ENCODE data around the gene MFSD2A.
"Not testable (repeated sequence)": the region's sequence is repeated elsewhere in the genome, so short reads cannot be mapped to it uniquely, and the experiment has no call there.

MFSD2A gene

DNA sequence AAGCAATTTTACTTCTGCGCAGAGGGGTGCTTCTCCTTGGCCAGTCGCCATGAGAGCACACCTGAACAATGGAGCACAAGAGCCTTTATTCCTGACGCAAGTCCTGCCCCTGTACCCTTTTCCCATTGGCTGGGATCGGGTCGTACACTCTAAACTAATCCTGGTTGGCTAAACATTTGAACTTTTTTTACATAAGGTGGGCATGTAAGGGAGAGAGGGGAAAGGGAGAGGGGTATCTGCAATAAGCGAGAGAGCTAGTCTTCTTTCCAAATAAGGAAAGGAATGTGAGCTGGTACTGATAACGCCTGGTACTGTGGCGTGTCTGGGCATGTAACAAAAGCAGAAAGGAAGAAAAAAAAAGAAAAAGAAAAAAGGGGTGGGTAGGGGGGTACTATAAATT is 21.8 kb downstream of the MFSD2A start:
- H3K27me3 ChIP-seq (replicated peaks), result no peaks in the 10 kb centered on the region
- no peak overlapping the region for H3K4me3 ChIP-seq (ENCODE audit: low read depth, low read length)
- no peaks in the 10 kb centered on the region for H3K36me3 ChIP-seq (replicated peaks)
- DNase-seq, result no peak
- H3K27ac ChIP-seq, result peak overlapping the region; percentile 5
- in situ Hi-C loops (cut with HindIII; ENCODE audit: low pct_ligation_motif_present, low sequenced_read_pairs), result no loop called here
- TF ChIP-seq, protein P1, sequence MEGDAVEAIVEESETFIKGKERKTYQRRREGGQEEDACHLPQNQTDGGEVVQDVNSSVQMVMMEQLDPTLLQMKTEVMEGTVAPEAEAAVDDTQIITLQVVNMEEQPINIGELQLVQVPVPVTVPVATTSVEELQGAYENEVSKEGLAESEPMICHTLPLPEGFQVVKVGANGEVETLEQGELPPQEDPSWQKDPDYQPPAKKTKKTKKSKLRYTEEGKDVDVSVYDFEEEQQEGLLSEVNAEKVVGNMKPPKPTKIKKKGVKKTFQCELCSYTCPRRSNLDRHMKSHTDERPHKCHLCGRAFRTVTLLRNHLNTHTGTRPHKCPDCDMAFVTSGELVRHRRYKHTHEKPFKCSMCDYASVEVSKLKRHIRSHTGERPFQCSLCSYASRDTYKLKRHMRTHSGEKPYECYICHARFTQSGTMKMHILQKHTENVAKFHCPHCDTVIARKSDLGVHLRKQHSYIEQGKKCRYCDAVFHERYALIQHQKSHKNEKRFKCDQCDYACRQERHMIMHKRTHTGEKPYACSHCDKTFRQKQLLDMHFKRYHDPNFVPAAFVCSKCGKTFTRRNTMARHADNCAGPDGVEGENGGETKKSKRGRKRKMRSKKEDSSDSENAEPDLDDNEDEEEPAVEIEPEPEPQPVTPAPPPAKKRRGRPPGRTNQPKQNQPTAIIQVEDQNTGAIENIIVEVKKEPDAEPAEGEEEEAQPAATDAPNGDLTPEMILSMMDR (IDR thresholded peaks at IDR 0.05; ENCODE audit: low read depth, low read length, missing control alignments), result no peak

DNA sequence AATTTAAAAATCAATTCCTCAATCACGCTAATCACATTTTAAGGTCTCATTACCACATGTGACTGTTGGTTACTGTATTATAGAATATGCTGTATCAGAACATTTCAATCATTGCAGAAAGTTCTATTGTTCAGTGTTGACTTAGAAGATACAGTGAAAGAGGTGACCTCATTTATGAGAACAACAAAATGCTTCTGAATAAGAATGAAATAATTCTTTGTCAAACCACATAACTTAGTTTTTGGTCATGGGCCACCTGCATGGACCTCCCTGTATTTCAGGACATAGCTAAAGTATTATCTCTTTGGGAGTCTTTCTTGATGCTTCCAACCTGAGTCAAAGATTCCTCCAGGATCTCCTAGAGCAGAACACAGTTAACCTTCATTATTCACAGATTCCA is 22.3 kb downstream of the MFSD2A start:
- no peaks in the 10 kb centered on the region for H3K36me3 ChIP-seq (replicated peaks)
- no peaks in the 10 kb centered on the region for H3K27me3 ChIP-seq (replicated peaks)
- H3K27ac ChIP-seq, result peak overlapping the region; percentile 5
- no peak overlapping the region for H3K4me3 ChIP-seq (ENCODE audit: low read depth, low read length)
- in situ Hi-C loops (cut with HindIII; ENCODE audit: low pct_ligation_motif_present, low sequenced_read_pairs), result no loop called here
- TF ChIP-seq, protein P1 (IDR thresholded peaks at IDR 0.05; ENCODE audit: low read depth, low read length, missing control alignments), result no peak
- DNase-seq, result peak; percentile 11

- TF ChIP-seq, protein P1 (IDR thresholded peaks at IDR 0.05; ENCODE audit: low read depth, low read length, missing control alignments), result no peak
- H3K27ac ChIP-seq, result no peak overlapping the region
- no peaks in the 10 kb centered on the region for H3K36me3 ChIP-seq (replicated peaks)
Measured at GRCh38 chr1:39979654-39980053, 24.7 kb downstream of the MFSD2A start.

DNA sequence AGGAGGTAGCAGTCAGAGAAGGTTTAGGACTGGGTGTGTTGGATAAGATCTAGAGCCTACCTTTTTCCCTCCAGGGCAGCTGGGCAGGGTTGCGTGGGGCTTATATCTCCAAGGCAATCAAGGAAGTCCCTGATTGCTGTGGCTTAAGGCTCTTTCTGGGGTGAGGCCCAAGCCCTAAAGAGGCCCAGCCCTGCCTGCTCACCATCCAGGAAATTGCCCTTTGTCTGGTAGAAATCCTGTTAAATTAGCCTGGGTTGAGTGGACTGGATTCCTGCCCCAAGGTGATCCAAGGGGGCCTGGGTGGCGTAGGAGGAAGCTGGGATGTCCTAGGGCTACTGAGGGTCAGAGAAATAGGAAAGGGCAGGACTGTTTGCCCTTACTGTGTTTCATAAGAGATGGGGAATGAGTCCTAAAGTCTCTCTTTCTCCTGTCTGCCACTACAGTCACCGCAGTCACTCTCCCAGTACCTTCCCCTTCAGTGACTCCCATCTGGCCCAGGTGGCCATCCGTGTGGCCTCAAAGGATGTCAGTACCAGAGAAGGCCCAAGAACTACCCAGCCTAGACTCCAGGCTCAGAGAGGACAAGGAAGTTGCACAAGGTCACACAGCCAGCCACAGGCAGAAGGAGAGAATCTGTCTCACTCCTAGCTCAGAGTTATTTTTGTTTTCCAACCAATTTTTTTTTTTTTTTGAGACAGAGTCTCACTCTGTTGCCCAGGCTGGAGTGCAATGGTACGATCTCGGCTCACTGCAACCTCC is 25.8 kb downstream of the MFSD2A start:
- no peak overlapping the region for H3K27ac ChIP-seq
- no peak overlapping the region for H3K4me3 ChIP-seq (ENCODE audit: low read depth, low read length)
- no peak for DNase-seq
- no peaks in the 10 kb centered on the region for H3K27me3 ChIP-seq (replicated peaks)
- TF ChIP-seq, protein P1 (IDR thresholded peaks at IDR 0.05; ENCODE audit: low read depth, low read length, missing control alignments), result no peak
- no peaks in the 10 kb centered on the region for H3K36me3 ChIP-seq (replicated peaks)
- in situ Hi-C loops (cut with HindIII; ENCODE audit: low pct_ligation_motif_present, low sequenced_read_pairs), result no loop called here

More at GRCh38 chr1:39979654-39980053, 24.7 kb downstream of the MFSD2A start:
- Histone ChIP-seq H3K27me3 (replicated peaks) (no peaks in the 10 kb centered on the region), H3K4me3 (ENCODE audit: low read depth, low read length) (no peak overlapping the region)
- no peak for DNase-seq
- in situ Hi-C loops (cut with HindIII; ENCODE audit: low pct_ligation_motif_present, low sequenced_read_pairs), result no loop called here

GRCh38 chr1:39981385-39981784 is 26.4 kb downstream of the MFSD2A start:
- in situ Hi-C loops (cut with HindIII; ENCODE audit: low pct_ligation_motif_present, low sequenced_read_pairs), result no loop called here
- Histone ChIP-seq H3K27ac (no peak overlapping the region), H3K27me3 (replicated peaks) (no peaks in the 10 kb centered on the region), H3K36me3 (replicated peaks) (no peaks in the 10 kb centered on the region), H3K4me3 (ENCODE audit: low read depth, low read length) (no peak overlapping the region)
- DNase-seq, result no peak
- TF ChIP-seq, protein P1 (IDR thresholded peaks at IDR 0.05; ENCODE audit: low read depth, low read length, missing control alignments), result no peak

DNA sequence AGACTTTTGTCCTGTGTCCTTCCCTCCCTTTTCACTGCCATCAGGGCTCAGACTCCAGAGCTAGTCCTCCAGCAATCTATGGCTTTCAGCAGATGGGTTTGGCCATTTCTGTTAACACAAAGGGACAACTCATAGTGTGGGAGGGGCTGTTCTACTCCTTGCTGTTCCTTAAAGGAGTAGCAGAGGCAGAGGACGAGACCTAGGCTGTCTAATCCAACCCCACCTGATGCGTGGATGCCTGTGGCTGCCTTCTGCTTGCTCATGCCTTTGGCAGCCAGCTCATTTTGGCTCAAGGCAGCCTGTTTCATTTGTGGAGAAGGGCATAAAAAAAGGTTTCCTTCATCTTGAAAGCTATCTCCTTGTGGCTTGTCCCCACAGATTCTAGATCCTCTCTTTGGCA is 27.0 kb downstream of the MFSD2A start:
- Histone ChIP-seq H3K4me3 (ENCODE audit: low read depth, low read length) (no peak overlapping the region), H3K27ac (no peak overlapping the region), H3K36me3 (replicated peaks) (no peaks in the 10 kb centered on the region), H3K27me3 (replicated peaks) (no peaks in the 10 kb centered on the region)
- peak; percentile 86 for DNase-seq
- TF ChIP-seq, protein P1 (IDR thresholded peaks at IDR 0.05; ENCODE audit: low read depth, low read length, missing control alignments), result no peak
- in situ Hi-C loops (cut with HindIII; ENCODE audit: low pct_ligation_motif_present, low sequenced_read_pairs), result no loop called here

DNA sequence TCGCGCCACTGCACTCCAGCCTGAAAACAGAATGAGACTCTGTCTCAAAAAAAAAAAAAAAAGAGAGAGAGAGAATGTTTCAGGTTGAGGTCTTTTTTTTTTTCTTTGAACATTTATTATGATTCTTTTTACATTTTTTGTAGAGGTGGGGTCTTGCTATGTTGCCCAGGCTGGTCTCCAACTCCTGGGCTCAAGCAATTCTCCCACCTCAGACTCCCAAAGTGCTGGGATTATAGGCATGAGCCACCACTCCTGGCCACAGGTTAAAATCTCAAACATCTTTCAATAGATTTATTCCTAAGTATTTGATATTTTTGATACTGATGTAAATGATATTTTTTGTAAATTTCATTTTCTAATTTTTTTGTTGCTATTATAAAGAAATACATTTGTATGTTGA is 29.5 kb downstream of the MFSD2A start:
- H3K27ac ChIP-seq; in situ Hi-C loops (cut with HindIII; ENCODE audit: low pct_ligation_motif_present, low sequenced_read_pairs); DNase-seq; H3K4me3 ChIP-seq (ENCODE audit: low read depth, low read length); H3K36me3 ChIP-seq (replicated peaks); H3K27me3 ChIP-seq (replicated peaks): not testable (repeated sequence)
